HCT116 (cell line): ENCODE data around the gene SVIL. TPM values are rescaled to one million over a fixed set of nuclear protein-coding genes. Genes with fewer than 3 reads are reported as not detected.

ENCODE experiments used
- ATAC-seq: fragments of 200-7000 bp; cut with Tn5 transposase; 2 replicates; pipeline ENCODE4 v1.9.1; 2020; ENCODE audit warnings: mild to moderate bottlenecking, moderate library complexity
- BruUV-seq: library from RNA; stranded (reverse); fragments of 400-500 nt; replicated peaks from 2 replicates; lab custom pipeline; 2021; lab: Mats Ljungman, UMichigan
- CTCF ChIA-PET: fragments of 300-600 bp; sonication (Branson Sonifier 250); formaldehyde crosslinking; loops from one replicate; lab custom pipeline; 2021; ENCODE audit warnings: antibody characterized with exemption; lab: Charles Lee
- POLR2A ChIA-PET: fragments of 300-600, 350-600 bp; sonication (Branson Sonifier 250); formaldehyde crosslinking; loops from one replicate; lab custom pipeline; 2021; ENCODE audit warnings: antibody characterized with exemption; lab: Charles Lee
- RAD21 ChIA-PET, 2 experiments: fragments of 300-600 bp; sonication (Branson Sonifier 250); formaldehyde crosslinking; loops; one replicate each; lab custom pipeline; 2023; ENCODE audit warnings: low total read pairs in 2 of 2; ENCODE audit not compliant: uncharacterized antibody in 2 of 2, unreplicated experiment in 2 of 2, low non-redundant PET in 1 of 2; lab: Charles Lee
- DNase-seq: peaks from one replicate; pipeline ENCODE4 v3.0.0-alpha.2; 2010; ENCODE audit warnings: low read depth, low spot score
- H2AFZ ChIP-seq: fragments of 200-600 bp; shearing (Covaris generic), sonication (generic); 2 replicates; pipeline ENCODE4 v1.6.1; 2017; ENCODE audit warnings: low read depth, mixed run types, mixed read lengths, antibody characterized with exemption, low read length; ENCODE audit not compliant: poor library complexity, severe bottlenecking
- H3K27ac ChIP-seq: 2 replicates; pipeline ENCODE4 v1.5.1; 2012; ENCODE audit warnings: low read depth, low read length
- H3K27me3 ChIP-seq: fragments of 200-600 bp; sonication (generic); 2 replicates; pipeline ENCODE4 v1.6.1; 2016; ENCODE audit warnings: mixed run types, low read length, mixed read lengths; ENCODE audit not compliant: insufficient read depth
- H3K36me3 ChIP-seq, 2 experiments: fragments of 200-500 bp in 1 of 2; fragments of 200-600 bp in 1 of 2; sonication (Bioruptor generic) in 1 of 2; sonication (generic) in 1 of 2; 2 replicates each; pipeline versions ENCODE4 v1.5.1 to v1.6.1; 2014 to 2016; ENCODE audit warnings: low read length in 2 of 2, inconsistent platforms in 1 of 2, mixed read lengths in 1 of 2, mixed run types in 1 of 2; ENCODE audit not compliant: insufficient read depth in 2 of 2, control insufficient read depth in 1 of 2
- H3K4me1 ChIP-seq, 2 experiments: fragments of 200-600 bp in 1 of 2; sonication (generic) in 1 of 2; 2 replicates each; pipeline versions ENCODE4 v1.5.1 to v1.6.1; 2012 to 2017; ENCODE audit warnings: low read length in 2 of 2, inconsistent platforms in 1 of 2, mild to moderate bottlenecking in 1 of 2, mixed read lengths in 1 of 2, mixed run types in 1 of 2, moderate library complexity in 1 of 2; ENCODE audit not compliant: insufficient read depth in 2 of 2, control insufficient read depth in 1 of 2
- H3K4me2 ChIP-seq: fragments of 200-600 bp; sonication (generic); 2 replicates; pipeline ENCODE4 v1.6.1; 2017; ENCODE audit warnings: mixed run types, low read length, mixed read lengths
- H3K4me3 ChIP-seq, 2 experiments: fragments of 200-600 bp in 1 of 2; sonication (generic) in 1 of 2; replicated peaks in 1 of 2; 2 replicates each; pipeline ENCODE4 v1.5.1; 2011 to 2016; ENCODE audit warnings: low read length in 2 of 2, control low read depth in 1 of 2, low read depth in 1 of 2, mild to moderate bottlenecking in 1 of 2, mixed read lengths in 1 of 2, mixed run types in 1 of 2
- H3K79me2 ChIP-seq: fragments of 200-600 bp; sonication (generic); 2 replicates; pipeline ENCODE4 v1.6.1; 2017; ENCODE audit warnings: mild to moderate bottlenecking, mixed run types, low read length, moderate library complexity, mixed read lengths; ENCODE audit not compliant: insufficient read depth
- H3K9ac ChIP-seq: fragments of 200-600 bp; sonication (generic); 2 replicates; pipeline ENCODE4 v1.6.1; 2016; ENCODE audit warnings: low read length, mixed read lengths
- H3K9me2 ChIP-seq: fragments of 200-600 bp; sonication (generic), shearing (Covaris generic); 2 replicates; pipeline ENCODE4 v1.6.1; 2017; ENCODE audit warnings: mixed run types, mild to moderate bottlenecking, moderate library complexity; ENCODE audit not compliant: insufficient read depth
- H3K9me3 ChIP-seq, 2 experiments: fragments of 200-500 bp in 1 of 2; fragments of 200-600 bp in 1 of 2; sonication (Bioruptor generic) in 1 of 2; sonication (generic) in 1 of 2; 2 replicates each; pipeline ENCODE4 v1.6.1; 2014 to 2017; ENCODE audit warnings: low read length in 2 of 2, mixed read lengths in 2 of 2, inconsistent platforms in 1 of 2, low read depth in 1 of 2, mild to moderate bottlenecking in 1 of 2, mixed run types in 1 of 2, moderate library complexity in 1 of 2; ENCODE audit not compliant: control insufficient read depth in 1 of 2, insufficient read depth in 1 of 2
- H4K20me1 ChIP-seq: fragments of 200-600 bp; sonication (generic), shearing (Covaris generic); 2 replicates; pipeline ENCODE4 v1.6.1; 2017; ENCODE audit warnings: mixed run types, mild to moderate bottlenecking, moderate library complexity; ENCODE audit not compliant: insufficient read depth
- CBX3 ChIP-seq: IDR thresholded peaks from 2 replicates; pipeline ENCODE4 v1.6.1; 2012; ENCODE audit warnings: low read depth
- CEBPB ChIP-seq: IDR thresholded peaks from 2 replicates; pipeline ENCODE4 v1.6.1; 2012; ENCODE audit warnings: low read depth
- EGR1 ChIP-seq: IDR thresholded peaks from 2 replicates; pipeline ENCODE4 v1.6.1; 2012; ENCODE audit warnings: low read depth
- SP1 ChIP-seq: IDR thresholded peaks from 2 replicates; pipeline ENCODE4 v1.6.1; 2012; ENCODE audit warnings: low read depth
- SRF ChIP-seq: IDR thresholded peaks from 2 replicates; pipeline ENCODE4 v1.6.1; 2012; ENCODE audit warnings: low read depth
- intact Hi-C: fragments of 100-400 bp; cut with micrococcal nuclease; formaldehyde crosslinking; loops from 2 replicates; pipeline ENCODE4 v1.10.0; 2022
- total RNA-seq: library from RNA; stranded (reverse); gene quantifications from one replicate; pipeline ENCODE4 v1.2.1, GENCODE V29; 2021; ENCODE audit not compliant: unreplicated experiment
- TF ChIP-seq, protein P1 (sequence below): IDR thresholded peaks from 2 replicates; pipeline ENCODE4 v1.6.1; 2012
- TF ChIP-seq, protein P2 (sequence below): IDR thresholded peaks from 2 replicates; pipeline ENCODE4 v1.6.1; 2012
- TF ChIP-seq, protein P3 (sequence below), 3 experiments: fragments of 200-600 bp in 1 of 3; sonication (generic) in 1 of 3; IDR thresholded peaks in 2 of 3; conservative IDR thresholded peaks in 1 of 3; 2 replicates each; pipeline ENCODE4 v1.5.1; 2012 to 2017; ENCODE audit warnings: low read depth in 2 of 3, low read length in 2 of 3, antibody characterized with exemption in 1 of 3, borderline replicate concordance in 1 of 3, control low read depth in 1 of 3, mild to moderate bottlenecking in 1 of 3, mixed read lengths in 1 of 3, mixed run types in 1 of 3, moderate library complexity in 1 of 3; ENCODE audit not compliant: insufficient read depth in 1 of 3

SVIL gene
- total RNA-seq, 1 experiment from 2014 or later, result 27.0 TPM

DNA sequence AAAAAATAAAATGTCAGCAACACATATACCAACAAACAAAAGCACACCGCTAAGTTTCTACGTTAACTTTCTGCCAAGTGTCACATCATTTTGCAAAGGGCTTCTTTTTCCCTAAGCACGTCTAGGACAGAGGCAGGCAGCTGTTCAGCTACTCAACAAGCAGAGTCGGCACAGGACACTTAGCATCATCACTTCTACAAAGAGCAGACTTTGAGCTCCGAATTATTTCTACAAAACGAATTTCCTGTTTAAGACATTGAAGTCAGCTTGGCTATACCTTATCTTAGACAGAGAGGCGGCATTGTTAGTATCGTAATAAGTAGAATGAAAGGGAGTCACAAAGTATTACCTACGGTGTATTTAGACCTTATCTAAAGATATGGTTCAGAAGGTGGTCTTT is 110.1 kb downstream of the SVIL start:
- POLR2A ChIA-PET, result no interaction called here

More for the DNA sequence above, 110.1 kb downstream of the SVIL start:
- ATAC-seq (no peak), DNase-seq (no peak)
- Histone ChIP-seq H3K27me3 (no peaks in the 10 kb centered on the region), H3K4me3 (no peak overlapping the region), H3K9ac (no peak overlapping the region), H3K79me2 (no peaks in the 10 kb centered on the region), H3K4me2 (no peak overlapping the region), H4K20me1 (no peaks in the 10 kb centered on the region), H3K27ac (no peak overlapping the region), H3K9me3 (no peaks in the 10 kb centered on the region), H2AFZ (no peak overlapping the region), H3K4me1 (no peaks in the 10 kb centered on the region), H3K36me3 (peaks cover 6 to 8% of the 10 kb centered on the region in 2 experiments; a peak in 2 of 4 replicates), H3K9me2 (no peaks in the 10 kb centered on the region)
- no TSS peak for BruUV-seq
- no peak for TF ChIP-seq SP1
- no peak for TF ChIP-seq SRF
- TF ChIP-seq, protein P1, sequence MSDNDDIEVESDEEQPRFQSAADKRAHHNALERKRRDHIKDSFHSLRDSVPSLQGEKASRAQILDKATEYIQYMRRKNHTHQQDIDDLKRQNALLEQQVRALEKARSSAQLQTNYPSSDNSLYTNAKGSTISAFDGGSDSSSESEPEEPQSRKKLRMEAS, result no peak
- TF ChIP-seq, protein P2, sequence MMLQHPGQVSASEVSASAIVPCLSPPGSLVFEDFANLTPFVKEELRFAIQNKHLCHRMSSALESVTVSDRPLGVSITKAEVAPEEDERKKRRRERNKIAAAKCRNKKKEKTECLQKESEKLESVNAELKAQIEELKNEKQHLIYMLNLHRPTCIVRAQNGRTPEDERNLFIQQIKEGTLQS, result no peak
- TF ChIP-seq, protein P3, sequence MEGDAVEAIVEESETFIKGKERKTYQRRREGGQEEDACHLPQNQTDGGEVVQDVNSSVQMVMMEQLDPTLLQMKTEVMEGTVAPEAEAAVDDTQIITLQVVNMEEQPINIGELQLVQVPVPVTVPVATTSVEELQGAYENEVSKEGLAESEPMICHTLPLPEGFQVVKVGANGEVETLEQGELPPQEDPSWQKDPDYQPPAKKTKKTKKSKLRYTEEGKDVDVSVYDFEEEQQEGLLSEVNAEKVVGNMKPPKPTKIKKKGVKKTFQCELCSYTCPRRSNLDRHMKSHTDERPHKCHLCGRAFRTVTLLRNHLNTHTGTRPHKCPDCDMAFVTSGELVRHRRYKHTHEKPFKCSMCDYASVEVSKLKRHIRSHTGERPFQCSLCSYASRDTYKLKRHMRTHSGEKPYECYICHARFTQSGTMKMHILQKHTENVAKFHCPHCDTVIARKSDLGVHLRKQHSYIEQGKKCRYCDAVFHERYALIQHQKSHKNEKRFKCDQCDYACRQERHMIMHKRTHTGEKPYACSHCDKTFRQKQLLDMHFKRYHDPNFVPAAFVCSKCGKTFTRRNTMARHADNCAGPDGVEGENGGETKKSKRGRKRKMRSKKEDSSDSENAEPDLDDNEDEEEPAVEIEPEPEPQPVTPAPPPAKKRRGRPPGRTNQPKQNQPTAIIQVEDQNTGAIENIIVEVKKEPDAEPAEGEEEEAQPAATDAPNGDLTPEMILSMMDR (IDR thresholded peaks at IDR 0.05 in 2 of 3, conservative IDR thresholded peaks at IDR 0.05 in 1 of 3; ENCODE audit: borderline replicate concordance in 1 of 3, insufficient read depth in 1 of 3, low read depth in 2 of 3, low read length in 2 of 3), result no peak
- no peak for TF ChIP-seq CBX3
- TF ChIP-seq EGR1, result no peak
- no peak for TF ChIP-seq CEBPB
- RAD21 ChIA-PET, result no interaction called here
- intact Hi-C loops, result no loop called here
- CTCF ChIA-PET, result interaction anchor here (1.4 kb wide), 1 partner anchor 11 kb away, joined by 4 read pairs; no protein-coding TSS in a partner anchor
